PC-3 (cell line): ENCODE measurements around the gene CIAO2B. TPM values are rescaled to one million over a fixed set of nuclear protein-coding genes. Genes with fewer than 3 reads are reported as not detected.

Source experiments
- ATAC-seq: fragments of 200-7000 bp; cut with Tn5 transposase; 2 replicates; pipeline ENCODE4 v1.9.1; 2020; ENCODE audit warnings: mild to moderate bottlenecking, moderate library complexity
- BruUV-seq: library from RNA; stranded (reverse); fragments of 400-500 nt; replicated peaks from 2 replicates; lab custom pipeline; 2021; lab: Mats Ljungman, UMichigan
- CTCF ChIA-PET: fragments of 300-600 bp; sonication (Branson Sonifier 250); formaldehyde crosslinking; loops from one replicate; lab custom pipeline; 2022; ENCODE audit warnings: antibody characterized with exemption; lab: Charles Lee
- POLR2A ChIA-PET: fragments of 300-600 bp; sonication (Branson Sonifier 250); formaldehyde crosslinking; loops from one replicate; lab custom pipeline; 2022; ENCODE audit warnings: antibody characterized with exemption; ENCODE audit not compliant: unreplicated experiment; lab: Charles Lee
- DNase-seq: peaks from one replicate; pipeline ENCODE4 v3.0.0-alpha.2; 2015
- H2AFZ ChIP-seq: fragments of 300-600 bp; sonication (generic); 2 replicates; pipeline ENCODE4 v1.6.0; 2016; ENCODE audit warnings: antibody characterized with exemption, low read length
- H3F3A ChIP-seq: fragments of 300-600 bp; sonication (generic); one replicate; pipeline ENCODE4 v1.6.0; 2017; ENCODE audit warnings: antibody characterized with exemption, low read length, control low read depth, mild to moderate bottlenecking; ENCODE audit not compliant: unreplicated experiment
- H3K27ac ChIP-seq: fragments of 300-600 bp; sonication (generic); 2 replicates; pipeline ENCODE4 v1.5.1; 2016; ENCODE audit warnings: mild to moderate bottlenecking, low read length
- H3K27me3 ChIP-seq: fragments of 300-600 bp; sonication (generic); 2 replicates; pipeline ENCODE4 v1.6.1; 2016; ENCODE audit warnings: low read length, mixed read lengths
- H3K36me3 ChIP-seq: fragments of 300-600 bp; sonication (generic); 2 replicates; pipeline ENCODE4 v1.6.1; 2016; ENCODE audit warnings: low read depth, mixed run types, low read length, mixed read lengths
- H3K4me1 ChIP-seq: fragments of 300-600 bp; sonication (generic); 2 replicates; pipeline ENCODE4 v1.5.1; 2016; ENCODE audit warnings: low read length; ENCODE audit not compliant: insufficient read depth
- H3K4me2 ChIP-seq: fragments of 300-600 bp; sonication (generic); 2 replicates; pipeline ENCODE4 v1.6.0; 2016; ENCODE audit warnings: low read length
- H3K4me3 ChIP-seq: fragments of 300-600 bp; sonication (generic); 2 replicates; pipeline ENCODE4 v1.5.1; 2016; ENCODE audit warnings: mild to moderate bottlenecking, low read length, mixed read lengths
- H3K79me2 ChIP-seq: fragments of 300-600 bp; sonication (generic); 2 replicates; pipeline ENCODE4 v1.6.1; 2017; ENCODE audit warnings: low read length, mixed read lengths
- H3K9ac ChIP-seq: fragments of 300-600 bp; sonication (generic); 2 replicates; pipeline ENCODE4 v1.6.0; 2016; ENCODE audit warnings: mild to moderate bottlenecking, low read length
- H3K9me2 ChIP-seq: fragments of 300-600 bp; sonication (generic); replicated peaks from 2 replicates; pipeline ENCODE4 v1.6.1; 2016; ENCODE audit warnings: mixed run types, low read length, mixed read lengths
- H3K9me3 ChIP-seq: fragments of 300-600 bp; sonication (generic); 2 replicates; pipeline ENCODE4 v1.6.1; 2016; ENCODE audit warnings: low read length, mixed read lengths
- H4K20me1 ChIP-seq: fragments of 300-600 bp; sonication (generic); 2 replicates; pipeline ENCODE4 v1.6.1; 2016; ENCODE audit warnings: low read length, mixed read lengths
- CTCF ChIP-seq: fragments of 300-600 bp; sonication (generic); conservative IDR thresholded peaks from 2 replicates; pipeline ENCODE4 v1.5.1; 2017; ENCODE audit warnings: antibody characterized with exemption, low read depth, mild to moderate bottlenecking, low read length
- EZH2 ChIP-seq: fragments of 300-600 bp; sonication (generic); IDR thresholded peaks from one replicate; pipeline ENCODE4 v1.6.1; 2017; ENCODE audit warnings: antibody characterized with exemption, mild to moderate bottlenecking, low read length; ENCODE audit not compliant: unreplicated experiment
- EZH2phosphoT487 ChIP-seq: fragments of 300-600 bp; sonication (generic); IDR thresholded peaks from 2 replicates; pipeline ENCODE4 v1.6.1; 2018; ENCODE audit warnings: mild to moderate bottlenecking, antibody characterized with exemption, low read length, borderline replicate concordance
- intact Hi-C: fragments of 100-400 bp; cut with micrococcal nuclease; formaldehyde crosslinking; loops from 2 replicates; pipeline ENCODE4 v1.9.0; 2023
- total RNA-seq: library from RNA; depleted of rRNA; stranded (reverse); fragments of >200 nt; gene quantifications from 2 replicates; pipeline ENCODE4 v1.2.3, GENCODE V29; 2014

The CIAO2B gene
- total RNA-seq, 1 experiment from 2014 or later = 172 TPM

- POLR2A ChIA-PET = no interaction called here
- H3K9me2 ChIP-seq = no peaks in the 10 kb centered on the region
- no peaks in the 10 kb centered on the region for H3K9me3 ChIP-seq
- no peak overlapping the region for H3K4me2 ChIP-seq
- no peaks in the 10 kb centered on the region for H3K79me2 ChIP-seq
- no peak for TF ChIP-seq CTCF
- no peak for TF ChIP-seq EZH2
- no peak for TF ChIP-seq EZH2phosphoT487
- H3K27ac ChIP-seq = no peak overlapping the region
- CTCF ChIA-PET = no interaction called here
- DNase-seq = no peak
- H4K20me1 ChIP-seq = no peaks in the 10 kb centered on the region
- peaks cover 2% of the 10 kb centered on the region; the same call in 1 of the 2 replicates for H3K27me3 ChIP-seq
- no peaks in the 10 kb centered on the region for H3F3A ChIP-seq
- ATAC-seq = no peak
- H2AFZ ChIP-seq = no peak overlapping the region
- H3K36me3 ChIP-seq = no peaks in the 10 kb centered on the region
- H3K9ac ChIP-seq = no peak overlapping the region
- BruUV-seq = no TSS peak
- intact Hi-C loops = no loop called here
- no peaks in the 10 kb centered on the region for H3K4me1 ChIP-seq
- no peak overlapping the region for H3K4me3 ChIP-seq
Measured at GRCh38 chr16:66919569-66920298, 14.5 kb downstream of the CIAO2B start.

GRCh38 chr16:66918803-66919568 lies 15.2 kb downstream of the CIAO2B start, which contains the start of gene CDH16:
TSS of gene CDH16 (minus strand) at chr16:66918885. CDS start at chr16:66918065, 820 bp downstream.
- H3K9me2 ChIP-seq = no peaks in the 10 kb centered on the region
- no TSS peak for BruUV-seq
- no peaks in the 10 kb centered on the region for H3K27me3 ChIP-seq
- ChIA-PET CTCF (no interaction called here), POLR2A (no interaction called here)
- H3K9ac ChIP-seq = no peak within 1 kb of the TSS
- no peaks in the 10 kb centered on the region for H3F3A ChIP-seq
- intact Hi-C loops = no loop called here
- no peak for TF ChIP-seq CTCF
- TF ChIP-seq EZH2phosphoT487 = no peak
- no peak for TF ChIP-seq EZH2
- no peaks in the 10 kb centered on the region for H3K36me3 ChIP-seq
- no peaks in the 10 kb centered on the region for H4K20me1 ChIP-seq
- no peaks in the 10 kb centered on the region for H3K9me3 ChIP-seq
- no peak within 1 kb of the TSS for H3K27ac ChIP-seq
- ATAC-seq (no peak), DNase-seq (no peak)
- H3K4me2 ChIP-seq = no peak within 1 kb of the TSS
- no peak within 1 kb of the TSS for H3K4me3 ChIP-seq
- H3K79me2 ChIP-seq = no peaks in the 10 kb centered on the region
- no peaks in the 10 kb centered on the region for H3K4me1 ChIP-seq
- no peak within 1 kb of the TSS for H2AFZ ChIP-seq
